Neural cell (in vitro differentiated cells): ENCODE data around the gene MPPED2. TPM values are rescaled to one million over a fixed set of nuclear protein-coding genes. Genes with fewer than 3 reads are reported as not detected.

Experiments used
- H2AFZ ChIP-seq: fragments of 200-600, 300-800 bp; sonication (generic), shearing (Covaris generic); 2 replicates; pipeline ENCODE4 v1.6.0; 2014; ENCODE audit warnings: low read depth, mild to moderate bottlenecking, antibody characterized with exemption, low read length, moderate library complexity
- H3F3A ChIP-seq: fragments of 200-600 bp; shearing (Covaris generic); 2 replicates; pipeline ENCODE4 v1.6.1; 2016; ENCODE audit warnings: mild to moderate bottlenecking, moderate library complexity, mixed read lengths, antibody characterized with exemption, low read length; ENCODE audit not compliant: insufficient read depth, poor library complexity, severe bottlenecking
- H3K27ac ChIP-seq: fragments of 200-600, 300-800 bp; sonication (generic), shearing (Covaris generic); 2 replicates; pipeline ENCODE4 v1.5.1; 2014; ENCODE audit warnings: mild to moderate bottlenecking, low read length, moderate library complexity
- H3K27me3 ChIP-seq: fragments of 300-800, 200-600 bp; sonication (generic), shearing (Covaris generic); 2 replicates; pipeline ENCODE4 v1.6.0; 2014; ENCODE audit warnings: mild to moderate bottlenecking, low read depth, low read length, moderate library complexity; ENCODE audit not compliant: insufficient read depth
- H3K36me3 ChIP-seq: fragments of 300-800, 200-600 bp; sonication (generic), shearing (Covaris generic); 2 replicates; pipeline ENCODE4 v1.5.1; 2014; ENCODE audit warnings: mild to moderate bottlenecking, antibody characterized with exemption, low read length, moderate library complexity; ENCODE audit not compliant: insufficient read depth
- H3K4me2 ChIP-seq: fragments of 300-800, 200-600 bp; sonication (generic), shearing (Covaris generic); 2 replicates; pipeline ENCODE4 v1.6.0; 2014; ENCODE audit warnings: mild to moderate bottlenecking, low read length
- H3K4me3 ChIP-seq: fragments of 300-800, 200-600 bp; sonication (generic), shearing (Covaris generic); 2 replicates; pipeline ENCODE4 v1.5.1; 2014; ENCODE audit warnings: mild to moderate bottlenecking, low read length, moderate library complexity
- H3K79me2 ChIP-seq: fragments of 200-600 bp; shearing (Covaris generic); replicated peaks from 2 replicates; pipeline ENCODE4 v1.6.0; 2014; ENCODE audit warnings: mild to moderate bottlenecking, low read length, moderate library complexity; ENCODE audit not compliant: insufficient read depth
- H3K9ac ChIP-seq: fragments of 300-800, 200-600 bp; sonication (generic), shearing (Covaris generic); 2 replicates; pipeline ENCODE4 v1.6.1; 2016; ENCODE audit warnings: mild to moderate bottlenecking, low read length, mixed read lengths
- H3K9me2 ChIP-seq: fragments of 200-600 bp; shearing (Covaris generic); 2 replicates; pipeline ENCODE4 v1.6.1; 2016; ENCODE audit warnings: mild to moderate bottlenecking, low read length, mixed read lengths; ENCODE audit not compliant: insufficient read depth
- H3K9me3 ChIP-seq: fragments of 200-600, 300-800 bp; sonication (generic), shearing (Covaris generic); 2 replicates; pipeline ENCODE4 v1.6.1; 2016; ENCODE audit warnings: mild to moderate bottlenecking, mixed run types, low read length, moderate library complexity, mixed read lengths
- H4K20me1 ChIP-seq: fragments of 200-600 bp; shearing (Covaris generic); 2 replicates; pipeline ENCODE4 v1.6.1; 2016; ENCODE audit warnings: mild to moderate bottlenecking, mixed run types; ENCODE audit not compliant: insufficient read depth
- CTCF ChIP-seq: fragments of 450-650 bp; IDR thresholded peaks from 2 replicates; pipeline ENCODE4 v1.5.1; 2014; ENCODE audit warnings: antibody characterized with exemption, mild to moderate bottlenecking, moderate library complexity; ENCODE audit not compliant: poor library complexity, severe bottlenecking
- EP300 ChIP-seq: fragments of 450-650 bp; conservative IDR thresholded peaks from 2 replicates; pipeline ENCODE4 v1.6.1; 2014; ENCODE audit warnings: antibody characterized with exemption, mild to moderate bottlenecking, moderate library complexity; ENCODE audit not compliant: poor library complexity, severe bottlenecking
- EZH2 ChIP-seq: fragments of 200-600, 300-800 bp; shearing (Covaris generic), sonication (generic); IDR thresholded peaks from 2 replicates; pipeline ENCODE4 v1.6.1; 2014; ENCODE audit warnings: antibody characterized with exemption, low read length, borderline replicate concordance, mild to moderate bottlenecking; ENCODE audit not compliant: insufficient read depth, poor library complexity, severe bottlenecking
- MXI1 ChIP-seq: fragments of 450-650 bp; conservative IDR thresholded peaks from 2 replicates; pipeline ENCODE4 v1.6.1; 2014; ENCODE audit warnings: antibody characterized with exemption, mild to moderate bottlenecking; ENCODE audit not compliant: poor library complexity, severe bottlenecking
- POLR2AphosphoS5 ChIP-seq: IDR thresholded peaks from 2 replicates; pipeline ENCODE4 v1.6.1; 2012
- RAD21 ChIP-seq: fragments of 450-650 bp; conservative IDR thresholded peaks from 2 replicates; pipeline ENCODE4 v1.6.1; 2014; ENCODE audit warnings: antibody characterized with exemption, mild to moderate bottlenecking, moderate library complexity
- REST ChIP-seq: IDR thresholded peaks from 2 replicates; pipeline ENCODE4 v1.6.1; 2012; ENCODE audit warnings: borderline replicate concordance
- SMC3 ChIP-seq: fragments of 450-650 bp; conservative IDR thresholded peaks from 2 replicates; pipeline ENCODE4 v1.6.1; 2014; ENCODE audit warnings: antibody characterized with exemption, mild to moderate bottlenecking, moderate library complexity; ENCODE audit not compliant: poor library complexity
- TAF1 ChIP-seq: IDR thresholded peaks from 2 replicates; pipeline ENCODE4 v1.6.1; 2012; ENCODE audit warnings: low read depth
- polyA plus RNA-seq: library from polyadenylated mRNA; depleted of rRNA; stranded (reverse); fragments of >200 nt; gene quantifications from 2 replicates; pipeline ENCODE4 v1.2.3, GENCODE V29; 2014

Gene MPPED2
- polyA plus RNA-seq, 1 donor from 2014 or later, result 99.7 TPM

- H3F3A ChIP-seq, result no peaks in the 10 kb centered on the region
- no peak overlapping the region for H3K4me2 ChIP-seq
- H3K79me2 ChIP-seq, result no peaks in the 10 kb centered on the region
- H3K4me3 ChIP-seq, result no peak overlapping the region
- H3K36me3 ChIP-seq, result no peaks in the 10 kb centered on the region
- H2AFZ ChIP-seq, result no peak overlapping the region
- no peaks in the 10 kb centered on the region for H3K27me3 ChIP-seq
- H4K20me1 ChIP-seq, result no peaks in the 10 kb centered on the region
- H3K27ac ChIP-seq, result no peak overlapping the region
- H3K9me2 ChIP-seq, result no peaks in the 10 kb centered on the region
- no peak overlapping the region for H3K9ac ChIP-seq
- H3K9me3 ChIP-seq, result no peaks in the 10 kb centered on the region
- TF ChIP-seq RAD21 (no peak), TAF1 (no peak), REST (no peak), POLR2AphosphoS5 (no peak), EZH2 (no peak), EP300 (no peak), MXI1 (no peak), SMC3 (no peak), CTCF (no peak)
Observed at GRCh38 chr11:30603357-30603756, 17.2 kb upstream of the MPPED2 start.

- Histone ChIP-seq H3K9me2 (no peaks in the 10 kb centered on the region), H3K9ac (no peak overlapping the region), H3K27me3 (no peaks in the 10 kb centered on the region), H3K27ac (no peak overlapping the region), H2AFZ (no peak overlapping the region), H3K36me3 (no peaks in the 10 kb centered on the region), H3K4me2 (no peak overlapping the region), H3K4me3 (no peak overlapping the region), H3K9me3 (no peaks in the 10 kb centered on the region), H3F3A (no peaks in the 10 kb centered on the region), H3K79me2 (no peaks in the 10 kb centered on the region), H4K20me1 (no peaks in the 10 kb centered on the region)
- TF ChIP-seq POLR2AphosphoS5 (no peak), REST (no peak), CTCF (no peak), TAF1 (no peak), SMC3 (no peak), EP300 (no peak), EZH2 (no peak), MXI1 (no peak), RAD21 (no peak)
Observed at GRCh38 chr11:30596832-30597231, 10.7 kb upstream of the MPPED2 start.
